Activated T-helper 17 cell treated with anti-CD3 and anti-CD28 coated beads, Interleukin-2, amount 50 U/mL, for 72 hours (primary cell): ENCODE data around the gene BPIFA1. TPM values are rescaled to one million over a fixed set of nuclear protein-coding genes. Genes with fewer than 3 reads are reported as not detected.

ENCODE experiments used
- ATAC-seq: fragments of 150-1000 bp; cut with Tn5 transposase; replicated peaks from 2 replicates; pipeline ENCODE4 v1.10.0; 2021; ENCODE audit warnings: mild to moderate bottlenecking, moderate library complexity
- H3K27ac Mint-ChIP-seq: one replicate; pipeline ENCODE4 v1.8.0; 2022; ENCODE audit warnings: mixed read lengths
- H3K27me3 Mint-ChIP-seq: one replicate; pipeline ENCODE4 v1.8.0; 2022; ENCODE audit warnings: mixed read lengths
- H3K36me3 Mint-ChIP-seq: one replicate; pipeline ENCODE4 v1.8.0; 2022; ENCODE audit warnings: low read depth, mild to moderate bottlenecking, mixed read lengths
- H3K4me1 Mint-ChIP-seq: one replicate; pipeline ENCODE4 v1.8.0; 2022; ENCODE audit warnings: mixed read lengths
- H3K4me3 Mint-ChIP-seq: one replicate; pipeline ENCODE4 v1.8.0; 2022; ENCODE audit warnings: mild to moderate bottlenecking, mixed read lengths
- H3K9me3 Mint-ChIP-seq: one replicate; pipeline ENCODE4 v1.8.0; 2022; ENCODE audit warnings: mixed read lengths
- total RNA-seq, 2 donors: library from RNA; stranded (reverse); gene quantifications; one replicate each; pipeline ENCODE4 v1.2.3, GENCODE V29; 2022

The BPIFA1 gene
- total RNA-seq: not detected

DNA sequence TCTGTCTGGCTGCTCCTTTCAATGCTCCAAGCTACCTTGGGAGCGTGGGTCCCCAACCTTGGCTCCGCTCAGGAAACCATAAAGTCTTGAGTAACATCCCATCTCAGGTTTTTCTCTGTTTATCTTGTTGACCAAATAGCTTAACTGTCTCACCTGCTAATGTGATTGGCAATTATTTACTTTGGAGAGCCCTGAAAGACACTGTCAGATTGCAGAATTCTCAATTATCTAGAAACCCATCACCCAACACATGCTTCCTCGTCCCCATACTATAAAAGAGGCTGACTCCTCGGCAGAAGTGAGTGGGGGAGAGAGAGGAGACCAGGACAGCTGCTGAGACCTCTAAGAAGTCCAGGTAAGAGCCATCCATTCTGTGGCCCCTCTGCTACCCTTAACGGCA, at the start of gene BPIFA1:
BPIFA1 (plus strand) TSS at position 301 of the 400 bp plus-strand sequence. CDS start 1,716 bp downstream, outside the sequence.
- H3K27me3 Mint-ChIP-seq: peaks cover 18% of the 10 kb centered on the region
- no peak for ATAC-seq
- H3K4me3 Mint-ChIP-seq: no peak within 1 kb of the TSS
- H3K9me3 Mint-ChIP-seq: no peaks in the 10 kb centered on the region
- H3K4me1 Mint-ChIP-seq: no peaks in the 10 kb centered on the region
- H3K27ac Mint-ChIP-seq: no peak within 1 kb of the TSS
- H3K36me3 Mint-ChIP-seq: no peaks in the 10 kb centered on the region

- Mint-ChIP-seq H3K36me3 (no peaks in the 10 kb centered on the region), H3K9me3 (no peaks in the 10 kb centered on the region), H3K4me3 (no peak overlapping the region), H3K27ac (no peak overlapping the region), H3K4me1 (no peaks in the 10 kb centered on the region), H3K27me3 (peaks cover 3% of the 10 kb centered on the region)
- no peak for ATAC-seq
Measured at GRCh38 chr20:33187491-33187890, 48.3 kb upstream of the BPIFA1 start.

DNA sequence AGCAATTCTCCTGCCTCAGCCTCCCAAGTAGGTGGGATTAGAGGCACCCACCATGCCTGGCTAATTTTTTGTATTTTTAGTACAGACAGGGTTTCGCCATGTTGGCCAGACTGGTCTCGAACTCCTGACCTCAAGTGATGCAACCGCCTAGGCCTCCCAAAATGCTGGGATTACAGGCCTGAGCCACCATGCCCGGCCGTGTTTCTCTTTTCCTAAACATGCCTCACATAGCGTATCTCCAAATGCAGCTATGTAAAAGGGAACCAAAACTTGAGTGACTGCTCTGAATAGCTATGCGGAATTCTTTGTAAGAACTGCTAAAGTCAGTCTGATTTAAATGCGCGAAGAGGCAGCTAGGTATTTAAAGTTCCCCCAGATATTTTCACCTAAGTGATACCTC, 47.4 kb upstream of the BPIFA1 start:
- no peak overlapping the region for H3K4me3 Mint-ChIP-seq
- H3K9me3 Mint-ChIP-seq: no peaks in the 10 kb centered on the region
- no peak for ATAC-seq
- no peak overlapping the region for H3K27ac Mint-ChIP-seq
- H3K4me1 Mint-ChIP-seq: no peaks in the 10 kb centered on the region
- peaks cover 5% of the 10 kb centered on the region for H3K27me3 Mint-ChIP-seq
- no peaks in the 10 kb centered on the region for H3K36me3 Mint-ChIP-seq

GRCh38 chr20:33191484-33191883, 44.3 kb upstream of the BPIFA1 start:
- H3K36me3 Mint-ChIP-seq: no peaks in the 10 kb centered on the region
- peaks cover 13% of the 10 kb centered on the region for H3K27me3 Mint-ChIP-seq
- H3K9me3 Mint-ChIP-seq: no peaks in the 10 kb centered on the region
- no peak for ATAC-seq
- no peak overlapping the region for H3K27ac Mint-ChIP-seq
- H3K4me1 Mint-ChIP-seq: no peaks in the 10 kb centered on the region
- no peak overlapping the region for H3K4me3 Mint-ChIP-seq

- Mint-ChIP-seq H3K36me3 (no peaks in the 10 kb centered on the region), H3K4me3 (no peak overlapping the region), H3K9me3 (no peaks in the 10 kb centered on the region), H3K4me1 (no peaks in the 10 kb centered on the region), H3K27ac (no peak overlapping the region), H3K27me3 (peaks cover 13% of the 10 kb centered on the region)
- ATAC-seq: no peak
Measured at GRCh38 chr20:33191955-33192354, 43.8 kb upstream of the BPIFA1 start.

DNA sequence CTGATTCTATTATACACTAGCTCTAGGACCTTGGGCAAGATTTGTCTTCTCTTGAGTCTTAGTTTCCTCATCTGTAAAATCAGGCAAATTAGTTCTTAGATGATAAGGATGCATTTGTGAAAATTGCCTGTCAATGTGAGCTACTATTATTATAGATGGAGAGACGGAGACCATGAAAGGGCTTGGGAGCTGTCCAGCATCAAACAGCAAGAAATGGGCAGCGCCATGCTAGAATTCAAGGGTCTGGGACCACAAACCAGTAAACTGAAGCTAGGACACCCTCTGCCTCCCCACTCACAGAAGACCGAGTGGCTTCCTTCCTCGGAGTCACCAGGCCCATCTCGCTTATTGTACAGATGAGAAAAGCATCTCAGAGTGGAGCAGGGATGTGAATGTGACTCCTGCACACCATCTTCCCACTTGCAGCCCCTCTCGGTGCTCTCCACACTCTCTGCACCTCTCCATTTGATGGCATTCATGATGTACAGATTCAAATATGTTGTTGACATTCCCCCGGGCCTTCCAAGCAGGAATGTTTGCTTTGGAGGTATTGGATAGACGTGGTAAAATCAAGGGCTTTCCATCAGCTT, 42.8 kb upstream of the BPIFA1 start:
- Mint-ChIP-seq H3K27ac (no peak overlapping the region), H3K36me3 (no peaks in the 10 kb centered on the region), H3K4me3 (no peak overlapping the region), H3K9me3 (no peaks in the 10 kb centered on the region), H3K27me3 (peaks cover 13% of the 10 kb centered on the region), H3K4me1 (no peaks in the 10 kb centered on the region)
- ATAC-seq: no peak

DNA sequence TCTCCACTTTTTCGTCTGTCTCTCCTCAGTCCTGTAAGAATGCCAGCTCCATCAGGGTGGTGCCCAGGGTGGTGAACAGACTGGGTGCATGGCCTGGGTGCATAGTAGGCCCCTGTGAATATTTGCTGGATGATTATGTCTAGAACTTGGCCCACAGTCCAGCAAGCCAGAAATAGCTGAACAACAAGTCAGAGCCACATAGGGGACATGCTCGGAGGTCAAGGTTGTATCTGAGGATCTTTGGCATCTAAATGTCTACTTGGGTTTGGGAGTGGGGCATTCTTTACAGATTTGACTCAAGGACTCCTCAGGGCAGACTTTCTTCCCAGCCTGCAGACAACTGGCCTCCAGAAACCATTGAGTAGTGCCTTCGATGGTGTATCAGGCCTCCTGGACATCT, 36.8 kb upstream of the BPIFA1 start:
- ATAC-seq: no peak
- Mint-ChIP-seq H3K27me3 (peaks cover 19% of the 10 kb centered on the region), H3K36me3 (no peaks in the 10 kb centered on the region), H3K4me3 (no peak overlapping the region), H3K27ac (no peak overlapping the region), H3K4me1 (no peaks in the 10 kb centered on the region), H3K9me3 (no peaks in the 10 kb centered on the region)

GRCh38 chr20:33202451-33202850, 33.3 kb upstream of the BPIFA1 start:
- peaks cover 25% of the 10 kb centered on the region for H3K27me3 Mint-ChIP-seq
- no peaks in the 10 kb centered on the region for H3K36me3 Mint-ChIP-seq
- no peak overlapping the region for H3K27ac Mint-ChIP-seq

DNA sequence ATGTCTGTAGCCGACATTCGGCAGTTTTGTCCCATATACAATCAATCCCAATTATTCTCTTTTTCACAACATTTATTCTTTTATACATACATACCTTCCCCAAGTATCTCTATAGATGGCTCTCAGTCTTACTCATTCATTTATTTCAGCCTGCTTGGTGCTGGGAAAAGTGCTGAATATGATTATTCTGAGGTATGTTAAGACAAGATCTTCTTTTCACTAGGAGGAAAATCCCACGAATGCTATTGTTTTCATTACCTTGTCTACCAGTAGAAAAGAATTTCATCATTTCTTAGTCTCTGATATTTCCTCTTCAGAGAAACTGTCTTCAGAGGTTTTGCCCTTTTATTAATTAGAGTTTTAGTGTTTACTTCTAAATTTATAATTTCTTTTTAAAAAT, 32.4 kb upstream of the BPIFA1 start:
- ATAC-seq: no peak
- no peak overlapping the region for H3K4me3 Mint-ChIP-seq

More at GRCh38 chr20:33202451-33202850, 33.3 kb upstream of the BPIFA1 start:
- ATAC-seq: no peak
- Mint-ChIP-seq H3K9me3 (no peaks in the 10 kb centered on the region), H3K4me3 (no peak overlapping the region), H3K4me1 (no peaks in the 10 kb centered on the region)

GRCh38 chr20:33209789-33210188, 26.0 kb upstream of the BPIFA1 start:
- H3K9me3 Mint-ChIP-seq: peaks cover 5% of the 10 kb centered on the region
- H3K36me3 Mint-ChIP-seq: no peaks in the 10 kb centered on the region
- no peak for ATAC-seq
- H3K27ac Mint-ChIP-seq: no peak overlapping the region
- no peak overlapping the region for H3K4me3 Mint-ChIP-seq
- H3K4me1 Mint-ChIP-seq: peaks cover 4% of the 10 kb centered on the region
- peaks cover 44% of the 10 kb centered on the region for H3K27me3 Mint-ChIP-seq

More for the DNA sequence above, 32.4 kb upstream of the BPIFA1 start:
- Mint-ChIP-seq H3K9me3 (no peaks in the 10 kb centered on the region), H3K4me1 (no peaks in the 10 kb centered on the region), H3K27ac (no peak overlapping the region), H3K36me3 (no peaks in the 10 kb centered on the region), H3K27me3 (peaks cover 30% of the 10 kb centered on the region)

DNA sequence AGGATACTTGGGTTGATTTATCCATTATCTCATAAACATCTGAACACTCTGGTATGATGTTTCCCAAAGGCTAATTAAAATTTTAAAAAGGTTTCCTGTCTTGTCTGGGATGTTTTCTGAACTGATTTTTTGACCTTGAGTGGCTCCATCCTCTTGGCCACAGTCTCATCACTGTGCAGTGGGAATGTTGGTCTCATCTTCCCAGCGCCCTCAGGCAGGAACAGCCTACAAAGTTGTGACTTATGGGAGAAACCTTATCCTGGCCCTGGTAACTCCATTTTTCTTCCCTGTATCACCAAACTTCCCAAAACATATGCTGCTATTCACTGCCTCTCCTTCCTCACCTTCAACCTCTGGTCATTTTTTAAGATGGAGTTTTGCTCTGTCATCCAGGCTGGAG, 25.4 kb upstream of the BPIFA1 start:
- peaks cover 4% of the 10 kb centered on the region for H3K4me1 Mint-ChIP-seq
- H3K27ac Mint-ChIP-seq: no peak overlapping the region
- no peaks in the 10 kb centered on the region for H3K36me3 Mint-ChIP-seq
- no peak overlapping the region for H3K4me3 Mint-ChIP-seq
- ATAC-seq: no peak
- H3K9me3 Mint-ChIP-seq: peaks cover 5% of the 10 kb centered on the region
- peaks cover 45% of the 10 kb centered on the region for H3K27me3 Mint-ChIP-seq

DNA sequence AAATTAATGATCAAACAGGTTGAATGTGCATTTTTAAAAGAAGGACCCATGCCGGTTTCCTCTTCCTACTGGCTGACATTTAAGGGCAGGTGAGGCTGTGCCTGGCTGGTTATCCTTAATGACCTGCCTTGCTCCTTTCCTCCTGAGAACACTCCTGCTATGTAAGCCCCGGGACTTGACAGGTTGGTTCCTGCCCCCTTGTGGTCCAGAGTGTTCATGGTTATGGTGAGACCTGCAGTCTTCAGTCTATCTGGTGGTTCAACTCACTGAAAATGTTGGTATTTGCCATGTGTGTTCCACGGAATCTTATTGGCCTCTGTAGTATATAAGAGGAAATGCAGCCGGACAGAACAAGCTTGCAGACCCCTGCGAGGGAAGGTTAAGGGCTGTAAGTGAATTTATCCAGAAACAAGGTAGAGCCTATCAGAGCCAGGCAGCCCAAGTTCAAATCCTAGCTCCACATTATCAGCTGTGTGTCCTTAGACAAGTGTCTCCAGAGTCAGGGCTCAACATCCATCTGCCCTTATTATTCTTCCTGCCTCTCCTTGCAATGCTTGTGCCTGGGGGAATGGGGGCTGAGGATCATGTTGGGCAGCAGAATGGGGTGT, 23.9 kb upstream of the BPIFA1 start:
- peaks cover 5% of the 10 kb centered on the region for H3K9me3 Mint-ChIP-seq

GRCh38 chr20:33217052-33217451, 18.7 kb upstream of the BPIFA1 start, which contains the start of gene BPIFA3:
TSS of gene BPIFA3 (plus strand) at chr20:33217352. CDS start at chr20:33217537, 185 bp downstream.
- H3K27me3 Mint-ChIP-seq: peaks cover 21% of the 10 kb centered on the region
- no peak within 1 kb of the TSS for H3K4me3 Mint-ChIP-seq
- H3K36me3 Mint-ChIP-seq: no peaks in the 10 kb centered on the region
- no peaks in the 10 kb centered on the region for H3K4me1 Mint-ChIP-seq
- H3K27ac Mint-ChIP-seq: no peak within 1 kb of the TSS
- H3K9me3 Mint-ChIP-seq: no peaks in the 10 kb centered on the region
- ATAC-seq: no peak

More for the DNA sequence above, 23.9 kb upstream of the BPIFA1 start:
- Mint-ChIP-seq H3K27me3 (peaks cover 51% of the 10 kb centered on the region), H3K4me3 (no peak overlapping the region), H3K4me1 (peaks cover 4% of the 10 kb centered on the region), H3K36me3 (no peaks in the 10 kb centered on the region), H3K27ac (no peak overlapping the region)
- ATAC-seq: peak; percentile 46

DNA sequence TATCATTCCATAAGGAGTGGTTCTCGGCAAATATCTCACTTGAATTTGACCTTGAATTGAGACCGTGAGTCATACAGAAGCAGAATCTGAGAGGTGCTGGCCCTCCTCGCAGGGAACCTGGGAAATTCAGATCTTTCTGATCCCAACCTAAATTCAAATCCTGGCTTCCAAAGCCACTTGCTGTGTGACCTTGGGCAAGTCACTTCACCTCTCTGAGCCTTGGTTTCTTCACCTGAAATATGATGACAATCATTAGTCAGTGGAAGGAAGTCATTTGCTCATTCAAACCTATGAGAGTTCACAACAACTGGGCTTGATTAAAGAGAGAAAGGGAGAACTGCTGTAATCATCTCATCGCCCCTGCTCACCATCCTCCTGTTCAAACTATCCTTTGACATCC, 11.4 kb upstream of the BPIFA1 start:
- Mint-ChIP-seq H3K9me3 (no peaks in the 10 kb centered on the region), H3K4me3 (no peak overlapping the region), H3K27me3 (peaks cover 28% of the 10 kb centered on the region), H3K36me3 (no peaks in the 10 kb centered on the region), H3K27ac (no peak overlapping the region), H3K4me1 (no peaks in the 10 kb centered on the region)
- no peak for ATAC-seq

DNA sequence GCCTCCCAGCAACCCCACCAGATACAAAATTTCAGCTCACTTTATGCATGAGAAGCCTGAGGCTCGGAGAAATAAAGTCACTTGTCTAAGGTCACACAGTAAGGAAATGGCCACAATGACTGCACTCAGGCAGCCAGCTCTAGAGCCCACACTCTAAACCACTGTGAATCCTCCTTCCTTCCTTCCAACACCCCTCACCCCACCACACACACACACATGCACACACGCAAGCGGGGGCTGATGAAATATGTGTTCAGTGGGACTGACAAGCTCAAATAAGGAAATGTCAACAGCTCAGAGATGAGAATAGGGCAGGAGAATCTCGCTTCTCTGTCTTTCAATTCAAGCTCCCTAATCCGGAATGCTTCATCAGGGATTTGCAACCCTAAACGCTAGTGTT, 6.0 kb upstream of the BPIFA1 start:
- H3K4me1 Mint-ChIP-seq: no peaks in the 10 kb centered on the region

More for the DNA sequence above, 6.0 kb upstream of the BPIFA1 start:
- Mint-ChIP-seq H3K9me3 (no peaks in the 10 kb centered on the region), H3K4me3 (no peak overlapping the region), H3K27ac (no peak overlapping the region), H3K27me3 (peaks cover 27% of the 10 kb centered on the region), H3K36me3 (no peaks in the 10 kb centered on the region)
- ATAC-seq: no peak
